HEK293 (cell line): ENCODE results near the gene CPNE1.

Experiments used
- GLIS2 ChIP-seq: fragments of 450-650 bp; formaldehyde crosslinking; IDR thresholded peaks from 2 replicates; pipeline ENCODE4 v1.5.1; 2016; ENCODE audit warnings: missing biosample characterization, missing genetic modification characterization
- KLF9 ChIP-seq: fragments of 450-650 bp; formaldehyde crosslinking; IDR thresholded peaks from 2 replicates; pipeline ENCODE4 v1.5.1; 2016; ENCODE audit warnings: missing biosample characterization, missing genetic modification characterization, low read depth
- PRDM2 ChIP-seq: fragments of 450-650 bp; formaldehyde crosslinking; IDR thresholded peaks from 2 replicates; pipeline ENCODE4 v1.5.1; 2016; ENCODE audit warnings: missing biosample characterization, missing genetic modification characterization, borderline replicate concordance
- RBAK ChIP-seq: fragments of 450-650 bp; formaldehyde crosslinking; IDR thresholded peaks from 2 replicates; pipeline ENCODE4 v1.5.1; 2016; ENCODE audit warnings: missing biosample characterization, missing genetic modification characterization
- ZFP3 ChIP-seq: fragments of 450-650 bp; formaldehyde crosslinking; IDR thresholded peaks from 2 replicates; pipeline ENCODE4 v1.5.1; 2016; ENCODE audit warnings: low read depth, missing biosample characterization, missing genetic modification characterization
- ZNF112 ChIP-seq: fragments of 450-650 bp; formaldehyde crosslinking; IDR thresholded peaks from 2 replicates; pipeline ENCODE4 v1.5.0; 2017; ENCODE audit warnings: missing biosample characterization, missing genetic modification characterization
- ZNF16 ChIP-seq: fragments of 450-650 bp; formaldehyde crosslinking; IDR thresholded peaks from 2 replicates; pipeline ENCODE4 v1.5.1; 2016; ENCODE audit warnings: low read depth, missing biosample characterization, missing genetic modification characterization
- ZNF274 ChIP-seq, 2 experiments: fragments of 200-500 bp in 1 of 2; fragments of 450-650 bp in 1 of 2; sonication (Bioruptor generic) in 1 of 2; formaldehyde crosslinking in 1 of 2; IDR thresholded peaks; 2 replicates each; pipeline versions ENCODE4 v1.5.1 to v1.6.1; 2014 to 2016; ENCODE audit warnings: borderline replicate concordance in 1 of 2, inconsistent platforms in 1 of 2, low read length in 1 of 2, missing biosample characterization in 1 of 2, missing genetic modification characterization in 1 of 2
- ZNF302 ChIP-seq: fragments of 450-650 bp; formaldehyde crosslinking; IDR thresholded peaks from 2 replicates; pipeline ENCODE4 v1.5.1; 2016; ENCODE audit warnings: missing biosample characterization, missing genetic modification characterization, low read depth
- ZNF354C ChIP-seq: fragments of 450-650 bp; formaldehyde crosslinking; IDR thresholded peaks from 2 replicates; pipeline ENCODE4 v1.5.1; 2016; ENCODE audit warnings: missing biosample characterization, missing genetic modification characterization, low read depth, borderline replicate concordance
- ZNF433 ChIP-seq: fragments of 450-650 bp; formaldehyde crosslinking; IDR thresholded peaks from 2 replicates; pipeline ENCODE4 v1.5.1; 2016; ENCODE audit warnings: missing biosample characterization, missing genetic modification characterization, low read depth
- ZNF510 ChIP-seq: fragments of 450-650 bp; formaldehyde crosslinking; IDR thresholded peaks from 2 replicates; pipeline ENCODE4 v1.5.1; 2018; ENCODE audit warnings: mild to moderate bottlenecking, missing genetic modification characterization, missing biosample characterization; ENCODE audit not compliant: insufficient replicate concordance
- ZNF514 ChIP-seq: fragments of 450-650 bp; formaldehyde crosslinking; IDR thresholded peaks from 2 replicates; pipeline ENCODE4 v1.5.1; 2016; ENCODE audit warnings: missing biosample characterization, missing genetic modification characterization
- ZNF529 ChIP-seq: fragments of 450-650 bp; formaldehyde crosslinking; IDR thresholded peaks from 2 replicates; pipeline ENCODE4 v1.5.1; 2017; ENCODE audit warnings: missing genetic modification characterization, missing biosample characterization; ENCODE audit not compliant: insufficient replicate concordance
- ZNF660 ChIP-seq: fragments of 450-650 bp; IDR thresholded peaks from 2 replicates; pipeline ENCODE4 v1.5.1; 2018; ENCODE audit warnings: missing biosample characterization, mild to moderate bottlenecking, missing genetic modification characterization
- ZNF707 ChIP-seq: fragments of 450-650 bp; formaldehyde crosslinking; IDR thresholded peaks from 2 replicates; pipeline ENCODE4 v1.5.1; 2016; ENCODE audit warnings: missing biosample characterization, missing genetic modification characterization
- ZNF792 ChIP-seq: fragments of 450-650 bp; formaldehyde crosslinking; IDR thresholded peaks from 2 replicates; pipeline ENCODE4 v1.5.1; 2016; ENCODE audit warnings: missing biosample characterization, missing genetic modification characterization
- ZSCAN23 ChIP-seq: fragments of 450-650 bp; formaldehyde crosslinking; IDR thresholded peaks from 2 replicates; pipeline ENCODE4 v1.5.1; 2016; ENCODE audit warnings: missing biosample characterization, missing genetic modification characterization
- TF ChIP-seq, protein P1 (sequence below): fragments of 450-650 bp; formaldehyde crosslinking; IDR thresholded peaks from 2 replicates; pipeline ENCODE4 v1.5.0; 2017; ENCODE audit warnings: missing biosample characterization, missing genetic modification characterization, borderline replicate concordance
- TF ChIP-seq, protein P2 (sequence below): fragments of 450-650 bp; formaldehyde crosslinking; conservative IDR thresholded peaks from 2 replicates; pipeline ENCODE4 v1.5.1; 2016; ENCODE audit warnings: low read depth, missing biosample characterization, missing genetic modification characterization
- TF ChIP-seq, protein P3 (sequence below): fragments of 450-650 bp; formaldehyde crosslinking; IDR thresholded peaks from 2 replicates; pipeline ENCODE4 v1.5.1; 2016; ENCODE audit warnings: missing biosample characterization, missing genetic modification characterization
- TF ChIP-seq, protein P4 (sequence below): fragments of 450-650 bp; formaldehyde crosslinking; IDR thresholded peaks from 2 replicates; pipeline ENCODE4 v1.5.1; 2016; ENCODE audit warnings: missing biosample characterization, missing genetic modification characterization

The CPNE1 gene

GRCh38 chr20:35699127-35699956 is 34.6 kb upstream of the CPNE1 start, which contains the start of the genes NFS1 and ROMO1 (continued):
- TF ChIP-seq, protein P1, sequence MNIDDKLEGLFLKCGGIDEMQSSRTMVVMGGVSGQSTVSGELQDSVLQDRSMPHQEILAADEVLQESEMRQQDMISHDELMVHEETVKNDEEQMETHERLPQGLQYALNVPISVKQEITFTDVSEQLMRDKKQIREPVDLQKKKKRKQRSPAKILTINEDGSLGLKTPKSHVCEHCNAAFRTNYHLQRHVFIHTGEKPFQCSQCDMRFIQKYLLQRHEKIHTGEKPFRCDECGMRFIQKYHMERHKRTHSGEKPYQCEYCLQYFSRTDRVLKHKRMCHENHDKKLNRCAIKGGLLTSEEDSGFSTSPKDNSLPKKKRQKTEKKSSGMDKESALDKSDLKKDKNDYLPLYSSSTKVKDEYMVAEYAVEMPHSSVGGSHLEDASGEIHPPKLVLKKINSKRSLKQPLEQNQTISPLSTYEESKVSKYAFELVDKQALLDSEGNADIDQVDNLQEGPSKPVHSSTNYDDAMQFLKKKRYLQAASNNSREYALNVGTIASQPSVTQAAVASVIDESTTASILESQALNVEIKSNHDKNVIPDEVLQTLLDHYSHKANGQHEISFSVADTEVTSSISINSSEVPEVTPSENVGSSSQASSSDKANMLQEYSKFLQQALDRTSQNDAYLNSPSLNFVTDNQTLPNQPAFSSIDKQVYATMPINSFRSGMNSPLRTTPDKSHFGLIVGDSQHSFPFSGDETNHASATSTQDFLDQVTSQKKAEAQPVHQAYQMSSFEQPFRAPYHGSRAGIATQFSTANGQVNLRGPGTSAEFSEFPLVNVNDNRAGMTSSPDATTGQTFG (tag by site-specific recombination): no peak
- TF ChIP-seq, protein P2, sequence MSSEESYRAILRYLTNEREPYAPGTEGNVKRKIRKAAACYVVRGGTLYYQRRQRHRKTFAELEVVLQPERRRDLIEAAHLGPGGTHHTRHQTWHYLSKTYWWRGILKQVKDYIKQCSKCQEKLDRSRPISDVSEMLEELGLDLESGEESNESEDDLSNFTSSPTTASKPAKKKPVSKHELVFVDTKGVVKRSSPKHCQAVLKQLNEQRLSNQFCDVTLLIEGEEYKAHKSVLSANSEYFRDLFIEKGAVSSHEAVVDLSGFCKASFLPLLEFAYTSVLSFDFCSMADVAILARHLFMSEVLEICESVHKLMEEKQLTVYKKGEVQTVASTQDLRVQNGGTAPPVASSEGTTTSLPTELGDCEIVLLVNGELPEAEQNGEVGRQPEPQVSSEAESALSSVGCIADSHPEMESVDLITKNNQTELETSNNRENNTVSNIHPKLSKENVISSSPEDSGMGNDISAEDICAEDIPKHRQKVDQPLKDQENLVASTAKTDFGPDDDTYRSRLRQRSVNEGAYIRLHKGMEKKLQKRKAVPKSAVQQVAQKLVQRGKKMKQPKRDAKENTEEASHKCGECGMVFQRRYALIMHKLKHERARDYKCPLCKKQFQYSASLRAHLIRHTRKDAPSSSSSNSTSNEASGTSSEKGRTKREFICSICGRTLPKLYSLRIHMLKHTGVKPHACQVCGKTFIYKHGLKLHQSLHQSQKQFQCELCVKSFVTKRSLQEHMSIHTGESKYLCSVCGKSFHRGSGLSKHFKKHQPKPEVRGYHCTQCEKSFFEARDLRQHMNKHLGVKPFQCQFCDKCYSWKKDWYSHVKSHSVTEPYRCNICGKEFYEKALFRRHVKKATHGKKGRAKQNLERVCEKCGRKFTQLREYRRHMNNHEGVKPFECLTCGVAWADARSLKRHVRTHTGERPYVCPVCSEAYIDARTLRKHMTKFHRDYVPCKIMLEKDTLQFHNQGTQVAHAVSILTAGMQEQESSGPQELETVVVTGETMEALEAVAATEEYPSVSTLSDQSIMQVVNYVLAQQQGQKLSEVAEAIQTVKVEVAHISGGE: peak; percentile 97
- TF ChIP-seq ZNF16 (tag by site-specific recombination) (no peak), ZNF354C (no peak), ZNF112 (tag by site-specific recombination) (no peak), ZNF707 (tag by site-specific recombination) (no peak), ZNF514 (tag by site-specific recombination) (no peak), GLIS2 (no peak; the same call in 1 of the 2 replicates), PRDM2 (no peak), ZNF529 (tag by site-specific recombination) (no peak), KLF9 (peak; percentile 50; the same call in 1 of the 2 replicates), ZNF510 (tag by site-specific recombination) (no peak), ZNF792 (tag by site-specific recombination) (no peak), ZNF660 (tag by site-specific recombination) (no peak; the same call in 1 of the 2 replicates), ZFP3 (no peak), ZSCAN23 (tag by site-specific recombination) (0 out of 2 replicates have a peak, but pooled peaks have one; percentile 31), ZNF302 (tag by site-specific recombination) (no peak), RBAK (tag by site-specific recombination) (no peak), ZNF274 (IDR thresholded peaks at IDR 0.05; ENCODE audit: low read length) (no peak), ZNF274 (tag by site-specific recombination; IDR thresholded peaks at IDR 0.05; ENCODE audit: borderline replicate concordance) (no peak), ZNF433 (tag by site-specific recombination) (no peak)
- TF ChIP-seq, protein P3, sequence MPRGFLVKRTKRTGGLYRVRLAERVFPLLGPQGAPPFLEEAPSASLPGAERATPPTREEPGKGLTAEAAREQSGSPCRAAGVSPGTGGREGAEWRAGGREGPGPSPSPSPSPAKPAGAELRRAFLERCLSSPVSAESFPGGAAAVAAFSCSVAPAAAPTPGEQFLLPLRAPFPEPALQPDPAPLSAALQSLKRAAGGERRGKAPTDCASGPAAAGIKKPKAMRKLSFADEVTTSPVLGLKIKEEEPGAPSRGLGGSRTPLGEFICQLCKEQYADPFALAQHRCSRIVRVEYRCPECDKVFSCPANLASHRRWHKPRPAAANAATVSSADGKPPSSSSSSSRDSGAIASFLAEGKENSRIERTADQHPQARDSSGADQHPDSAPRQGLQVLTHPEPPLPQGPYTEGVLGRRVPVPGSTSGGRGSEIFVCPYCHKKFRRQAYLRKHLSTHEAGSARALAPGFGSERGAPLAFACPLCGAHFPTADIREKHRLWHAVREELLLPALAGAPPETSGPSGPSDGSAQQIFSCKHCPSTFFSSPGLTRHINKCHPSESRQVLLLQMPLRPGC (tag by site-specific recombination): no peak
- TF ChIP-seq, protein P4, sequence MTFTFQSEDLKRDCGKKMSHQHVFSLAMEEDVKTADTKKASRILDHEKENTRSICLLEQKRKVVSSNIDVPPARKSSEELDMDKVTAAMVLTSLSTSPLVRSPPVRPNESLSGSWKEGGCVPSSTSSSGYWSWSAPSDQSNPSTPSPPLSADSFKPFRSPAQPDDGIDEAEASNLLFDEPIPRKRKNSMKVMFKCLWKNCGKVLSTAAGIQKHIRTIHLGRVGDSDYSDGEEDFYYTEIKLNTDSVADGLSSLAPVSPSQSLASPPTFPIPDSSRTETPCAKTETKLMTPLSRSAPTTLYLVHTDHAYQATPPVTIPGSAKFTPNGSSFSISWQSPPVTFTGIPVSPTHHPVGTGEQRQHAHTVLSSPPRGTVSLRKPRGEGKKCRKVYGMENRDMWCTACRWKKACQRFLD (tag by site-specific recombination): no peak
